Urothelium cell line (cell line): ENCODE data around the gene AFP.

ENCODE experiments used
- DNase-seq: peaks from one replicate; pipeline ENCODE4 v3.0.0; 2011; ENCODE audit warnings: low spot score, mixed read lengths
- FAIRE-seq: peaks from 2 replicates; lab custom pipeline; 2011; peaks lifted over from hg19 to GRCh38; lab: Jason Lieb, UNC

The AFP gene

GRCh38 chr4:73454920-73455319 is 18.9 kb downstream of the AFP start:
- DNase-seq (no peak), FAIRE-seq (no peak)

- DNase-seq (no peak), FAIRE-seq (no peak)
Measured at GRCh38 chr4:73456177-73457022, 20.4 kb downstream of the AFP start.

GRCh38 chr4:73458184-73459047 is 22.4 kb downstream of the AFP start:
- FAIRE-seq (no peak), DNase-seq (no peak)

GRCh38 chr4:73459048-73459421 is 23.0 kb downstream of the AFP start:
- no peak for DNase-seq
- FAIRE-seq = no peak

GRCh38 chr4:73460913-73461522 is 25.0 kb downstream of the AFP start:
- no peak for FAIRE-seq

GRCh38 chr4:73468170-73468569 is 32.1 kb downstream of the AFP start:
- no peak for FAIRE-seq
- no peak for DNase-seq

More at GRCh38 chr4:73460913-73461522, 25.0 kb downstream of the AFP start:
- no peak for DNase-seq

GRCh38 chr4:73470728-73471127 is 34.7 kb downstream of the AFP start:
- no peak for FAIRE-seq

GRCh38 chr4:73477176-73477575 is 41.2 kb downstream of the AFP start:
- DNase-seq (no peak), FAIRE-seq (peak; percentile 88)

More at GRCh38 chr4:73470728-73471127, 34.7 kb downstream of the AFP start:
- DNase-seq = no peak

GRCh38 chr4:73479323-73479722 is 43.3 kb downstream of the AFP start:
- DNase-seq = no peak
- no peak for FAIRE-seq

- DNase-seq = no peak
- no peak for FAIRE-seq
Measured at GRCh38 chr4:73481358-73481757, 45.3 kb downstream of the AFP start, which contains the start of gene AFM. AFM (plus strand) TSS chr4:73481745; CDS start chr4:73481776, 31 bp downstream.

GRCh38 chr4:73485085-73485484 is 49.1 kb downstream of the AFP start:
- DNase-seq (no peak), FAIRE-seq (no peak)

- no peak for DNase-seq
- FAIRE-seq = no peak
Measured at GRCh38 chr4:73485596-73485995, 49.6 kb downstream of the AFP start.

GRCh38 chr4:73486497-73486896 is 50.5 kb downstream of the AFP start:
- no peak for DNase-seq
- no peak for FAIRE-seq

- DNase-seq (no peak), FAIRE-seq (no peak)
Measured at GRCh38 chr4:73487233-73487632, 51.2 kb downstream of the AFP start.

GRCh38 chr4:73499996-73500765 is 64.2 kb downstream of the AFP start:
- FAIRE-seq = no peak

GRCh38 chr4:73501664-73502265 is 65.7 kb downstream of the AFP start:
- DNase-seq (no peak), FAIRE-seq (no peak)

More at GRCh38 chr4:73499996-73500765, 64.2 kb downstream of the AFP start:
- no peak for DNase-seq

GRCh38 chr4:73505567-73505966 is 69.5 kb downstream of the AFP start:
- no peak for DNase-seq
- no peak for FAIRE-seq
